Neural cell (in vitro differentiated cells): ENCODE measurements around the gene RNF123. TPM values are rescaled to one million over a fixed set of nuclear protein-coding genes. Genes with fewer than 3 reads are reported as not detected.
A peak's percentile ranks its signal among the peaks of the same experiment; 100 is the strongest.

Experiments
- H2AFZ ChIP-seq: fragments of 200-600, 300-800 bp; sonication (generic), shearing (Covaris generic); 2 replicates; pipeline ENCODE4 v1.6.0; 2014; ENCODE audit warnings: low read depth, mild to moderate bottlenecking, antibody characterized with exemption, low read length, moderate library complexity
- H3F3A ChIP-seq: fragments of 200-600 bp; shearing (Covaris generic); 2 replicates; pipeline ENCODE4 v1.6.1; 2016; ENCODE audit warnings: mild to moderate bottlenecking, moderate library complexity, mixed read lengths, antibody characterized with exemption, low read length; ENCODE audit not compliant: insufficient read depth, poor library complexity, severe bottlenecking
- H3K27ac ChIP-seq: fragments of 200-600, 300-800 bp; sonication (generic), shearing (Covaris generic); 2 replicates; pipeline ENCODE4 v1.5.1; 2014; ENCODE audit warnings: mild to moderate bottlenecking, low read length, moderate library complexity
- H3K27me3 ChIP-seq: fragments of 300-800, 200-600 bp; sonication (generic), shearing (Covaris generic); 2 replicates; pipeline ENCODE4 v1.6.0; 2014; ENCODE audit warnings: mild to moderate bottlenecking, low read depth, low read length, moderate library complexity; ENCODE audit not compliant: insufficient read depth
- H3K36me3 ChIP-seq: fragments of 300-800, 200-600 bp; sonication (generic), shearing (Covaris generic); 2 replicates; pipeline ENCODE4 v1.5.1; 2014; ENCODE audit warnings: mild to moderate bottlenecking, antibody characterized with exemption, low read length, moderate library complexity; ENCODE audit not compliant: insufficient read depth
- H3K4me2 ChIP-seq: fragments of 300-800, 200-600 bp; sonication (generic), shearing (Covaris generic); 2 replicates; pipeline ENCODE4 v1.6.0; 2014; ENCODE audit warnings: mild to moderate bottlenecking, low read length
- H3K4me3 ChIP-seq: fragments of 300-800, 200-600 bp; sonication (generic), shearing (Covaris generic); 2 replicates; pipeline ENCODE4 v1.5.1; 2014; ENCODE audit warnings: mild to moderate bottlenecking, low read length, moderate library complexity
- H3K79me2 ChIP-seq: fragments of 200-600 bp; shearing (Covaris generic); replicated peaks from 2 replicates; pipeline ENCODE4 v1.6.0; 2014; ENCODE audit warnings: mild to moderate bottlenecking, low read length, moderate library complexity; ENCODE audit not compliant: insufficient read depth
- H3K9ac ChIP-seq: fragments of 300-800, 200-600 bp; sonication (generic), shearing (Covaris generic); 2 replicates; pipeline ENCODE4 v1.6.1; 2016; ENCODE audit warnings: mild to moderate bottlenecking, low read length, mixed read lengths
- H3K9me2 ChIP-seq: fragments of 200-600 bp; shearing (Covaris generic); 2 replicates; pipeline ENCODE4 v1.6.1; 2016; ENCODE audit warnings: mild to moderate bottlenecking, low read length, mixed read lengths; ENCODE audit not compliant: insufficient read depth
- H3K9me3 ChIP-seq: fragments of 200-600, 300-800 bp; sonication (generic), shearing (Covaris generic); 2 replicates; pipeline ENCODE4 v1.6.1; 2016; ENCODE audit warnings: mild to moderate bottlenecking, mixed run types, low read length, moderate library complexity, mixed read lengths
- H4K20me1 ChIP-seq: fragments of 200-600 bp; shearing (Covaris generic); 2 replicates; pipeline ENCODE4 v1.6.1; 2016; ENCODE audit warnings: mild to moderate bottlenecking, mixed run types; ENCODE audit not compliant: insufficient read depth
- CTCF ChIP-seq: fragments of 450-650 bp; IDR thresholded peaks from 2 replicates; pipeline ENCODE4 v1.5.1; 2014; ENCODE audit warnings: antibody characterized with exemption, mild to moderate bottlenecking, moderate library complexity; ENCODE audit not compliant: poor library complexity, severe bottlenecking
- EP300 ChIP-seq: fragments of 450-650 bp; conservative IDR thresholded peaks from 2 replicates; pipeline ENCODE4 v1.6.1; 2014; ENCODE audit warnings: antibody characterized with exemption, mild to moderate bottlenecking, moderate library complexity; ENCODE audit not compliant: poor library complexity, severe bottlenecking
- EZH2 ChIP-seq: fragments of 200-600, 300-800 bp; shearing (Covaris generic), sonication (generic); IDR thresholded peaks from 2 replicates; pipeline ENCODE4 v1.6.1; 2014; ENCODE audit warnings: antibody characterized with exemption, low read length, borderline replicate concordance, mild to moderate bottlenecking; ENCODE audit not compliant: insufficient read depth, poor library complexity, severe bottlenecking
- MXI1 ChIP-seq: fragments of 450-650 bp; conservative IDR thresholded peaks from 2 replicates; pipeline ENCODE4 v1.6.1; 2014; ENCODE audit warnings: antibody characterized with exemption, mild to moderate bottlenecking; ENCODE audit not compliant: poor library complexity, severe bottlenecking
- POLR2AphosphoS5 ChIP-seq: IDR thresholded peaks from 2 replicates; pipeline ENCODE4 v1.6.1; 2012
- RAD21 ChIP-seq: fragments of 450-650 bp; conservative IDR thresholded peaks from 2 replicates; pipeline ENCODE4 v1.6.1; 2014; ENCODE audit warnings: antibody characterized with exemption, mild to moderate bottlenecking, moderate library complexity
- REST ChIP-seq: IDR thresholded peaks from 2 replicates; pipeline ENCODE4 v1.6.1; 2012; ENCODE audit warnings: borderline replicate concordance
- SMC3 ChIP-seq: fragments of 450-650 bp; conservative IDR thresholded peaks from 2 replicates; pipeline ENCODE4 v1.6.1; 2014; ENCODE audit warnings: antibody characterized with exemption, mild to moderate bottlenecking, moderate library complexity; ENCODE audit not compliant: poor library complexity
- TAF1 ChIP-seq: IDR thresholded peaks from 2 replicates; pipeline ENCODE4 v1.6.1; 2012; ENCODE audit warnings: low read depth
- polyA plus RNA-seq: library from polyadenylated mRNA; depleted of rRNA; stranded (reverse); fragments of >200 nt; gene quantifications from 2 replicates; pipeline ENCODE4 v1.2.3, GENCODE V29; 2014

Gene RNF123
- polyA plus RNA-seq, 1 donor from 2014 or later = 27.4 TPM

DNA sequence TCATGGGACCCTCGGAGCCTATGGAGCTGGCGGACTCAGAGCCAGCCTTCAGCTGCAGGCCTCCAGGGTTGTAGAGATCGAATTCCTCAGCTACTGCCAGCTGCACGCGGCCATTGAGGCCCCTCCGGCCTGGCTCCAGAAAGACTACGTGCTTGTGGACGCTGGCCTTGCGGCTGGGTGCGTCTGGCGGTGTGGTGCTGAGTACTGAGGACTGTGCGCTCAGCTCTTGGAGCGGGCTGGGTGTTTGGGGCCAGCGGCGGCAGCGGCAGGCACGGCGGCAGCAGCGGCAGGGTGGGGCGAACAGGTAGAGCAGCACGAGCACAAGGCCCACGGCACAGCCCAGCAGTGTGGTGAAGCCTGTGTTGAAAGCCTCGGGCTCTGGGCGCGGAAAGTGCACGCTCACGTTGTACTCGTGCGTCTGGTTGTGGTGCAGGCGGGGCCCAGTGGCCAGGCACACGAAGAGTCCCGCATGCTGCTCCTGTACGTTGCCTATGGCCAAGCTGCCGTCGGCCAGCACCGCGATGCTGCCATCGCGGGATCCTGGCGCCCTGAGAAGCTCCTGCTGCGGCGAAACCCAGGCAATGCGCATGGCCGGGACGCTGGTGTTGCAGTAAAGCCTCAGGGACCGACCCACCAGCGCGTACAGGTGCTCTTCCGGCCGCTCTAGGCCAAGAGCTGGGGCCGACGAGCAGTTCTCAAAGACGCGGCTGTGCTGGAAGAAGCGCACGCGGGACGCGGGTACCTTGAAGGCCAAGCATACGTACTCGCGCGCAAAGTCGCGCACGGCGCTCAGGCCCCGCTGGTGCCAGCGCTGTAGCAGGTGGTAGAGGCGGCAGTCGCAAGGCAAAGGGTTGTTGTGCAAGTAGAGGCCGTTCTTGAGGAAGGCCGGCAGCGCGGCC, 28.9 kb downstream of the RNF123 start:
- Histone ChIP-seq H2AFZ (no peak overlapping the region), H3K9me2 (no peaks in the 10 kb centered on the region), H3K4me2 (no peak overlapping the region), H3K27me3 (no peaks in the 10 kb centered on the region), H3K9me3 (no peaks in the 10 kb centered on the region), H3F3A (no peaks in the 10 kb centered on the region), H4K20me1 (no peaks in the 10 kb centered on the region), H3K27ac (no peak overlapping the region), H3K4me3 (peak overlapping the region; percentile 72), H3K79me2 (no peaks in the 10 kb centered on the region), H3K9ac (no peak overlapping the region), H3K36me3 (peaks cover 3% of the 10 kb centered on the region)
- no peak for TF ChIP-seq TAF1
- no peak for TF ChIP-seq EZH2
- no peak for TF ChIP-seq EP300
- TF ChIP-seq REST = no peak
- TF ChIP-seq SMC3 = no peak
- no peak for TF ChIP-seq RAD21
- TF ChIP-seq POLR2AphosphoS5 = no peak
- TF ChIP-seq CTCF = no peak
- no peak for TF ChIP-seq MXI1

DNA sequence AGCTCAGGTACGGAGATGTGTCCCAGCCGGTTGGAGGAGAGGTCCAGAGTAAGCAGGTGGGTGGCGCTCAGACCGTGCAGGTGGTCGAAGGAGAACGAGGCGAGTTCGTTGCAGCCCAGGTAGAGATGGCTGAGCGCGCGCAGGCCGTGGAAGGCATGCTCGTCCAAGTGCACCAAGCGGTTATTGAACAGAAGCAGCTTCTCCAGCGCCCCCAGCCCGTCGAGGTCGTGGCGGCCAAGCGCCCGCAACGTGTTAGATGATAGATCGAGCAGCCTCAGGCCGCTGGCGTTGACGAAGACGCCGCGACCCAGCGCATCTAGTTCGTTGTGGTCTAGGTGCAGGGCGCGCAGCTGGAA, 29.5 kb downstream of the RNF123 start:
- Histone ChIP-seq H3K9ac (peak overlapping the region; percentile 30), H4K20me1 (no peaks in the 10 kb centered on the region), H3K27ac (peak overlapping the region; percentile 28), H2AFZ (no peak overlapping the region), H3K79me2 (no peaks in the 10 kb centered on the region), H3K4me2 (peak overlapping the region; percentile 41), H3K36me3 (peaks cover 3% of the 10 kb centered on the region), H3K9me3 (no peaks in the 10 kb centered on the region), H3K4me3 (peak overlapping the region; percentile 72), H3K9me2 (no peaks in the 10 kb centered on the region), H3F3A (no peaks in the 10 kb centered on the region), H3K27me3 (no peaks in the 10 kb centered on the region)
- TF ChIP-seq EP300 (no peak), REST (no peak), SMC3 (no peak), MXI1 (no peak), CTCF (no peak), RAD21 (no peak), TAF1 (no peak), EZH2 (no peak), POLR2AphosphoS5 (no peak)
